HG02938 (cell line): ENCODE data around the gene LDAH.

Experiments used
- ATAC-seq: cut with Tn5 transposase; IDR thresholded peaks from one replicate; pipeline ENCODE4 v1.9.1; 2021; ENCODE audit warnings: mild to moderate bottlenecking, moderate library complexity; ENCODE audit not compliant: unreplicated experiment

The LDAH gene

GRCh38 chr2:20641123-20641985 is 181.5 kb downstream of the LDAH start:
- no peak for ATAC-seq

GRCh38 chr2:20640411-20641122 is 182.3 kb downstream of the LDAH start:
- no peak for ATAC-seq

- no peak for ATAC-seq
These were observed 184.1 kb downstream of the LDAH start for GRCh38 chr2:20638646-20639430.

- ATAC-seq: no peak
These were observed 184.9 kb downstream of the LDAH start for GRCh38 chr2:20638014-20638413.

GRCh38 chr2:20637147-20637546 is 185.8 kb downstream of the LDAH start:
- ATAC-seq: no peak

GRCh38 chr2:20635675-20636584 is 187.0 kb downstream of the LDAH start:
- ATAC-seq: peak; percentile 51

- no peak for ATAC-seq
These were observed 187.8 kb downstream of the LDAH start for GRCh38 chr2:20635113-20635510.

- ATAC-seq: no peak
These were observed 188.3 kb downstream of the LDAH start for GRCh38 chr2:20634507-20635112.
